ENCODE data around the gene FBXL19.

- TF ChIP-seq CTCF (IDR thresholded peaks at IDR 0.05; ENCODE audit: poor library complexity) = no peak
- TF ChIP-seq EZH2 (IDR thresholded peaks at IDR 0.05; ENCODE audit: borderline replicate concordance) = no peak
- TF ChIP-seq EZH2phosphoT487 (IDR thresholded peaks at IDR 0.05; ENCODE audit: low read depth, severe bottlenecking, unreplicated experiment) = no peak
Measured at GRCh38 chr16:30947541-30947858, 24.1 kb downstream of the FBXL19 start.

All from hepatocyte (in vitro differentiated cells).